Activated naive CD4-positive, alpha-beta T cell treated with anti-CD3 and anti-CD28 coated beads, Interleukin-2, amount 50 U/mL, for 72 hours (primary cell): ENCODE data around the gene ADAMTSL1. TPM values are rescaled to one million over a fixed set of nuclear protein-coding genes. Genes with fewer than 3 reads are reported as not detected.

Experiments
- ATAC-seq, 2 donors: fragments of 150-1000 bp; cut with Tn5 transposase; 2 replicates each; pipeline ENCODE4 v1.10.0; 2021; ENCODE audit warnings: mild to moderate bottlenecking in 2 of 2, moderate library complexity in 2 of 2
- DNase-seq, 2 donors: peaks; one replicate each; pipeline ENCODE4 v3.0.0; 2021 to 2022; ENCODE audit warnings: low spot score in 2 of 2
- H3K27ac Mint-ChIP-seq, 2 donors: one replicate each; pipeline ENCODE4 v1.8.0; 2022; ENCODE audit warnings: mild to moderate bottlenecking in 2 of 2, mixed read lengths in 2 of 2
- H3K36me3 Mint-ChIP-seq, 2 donors: one replicate each; pipeline ENCODE4 v1.8.0; 2022; ENCODE audit warnings: mixed read lengths in 2 of 2
- H3K9me3 Mint-ChIP-seq, 2 donors: one replicate each; pipeline ENCODE4 v1.8.0; 2022; ENCODE audit warnings: mixed read lengths in 2 of 2
- total RNA-seq, 2 donors: library from RNA; stranded (reverse); gene quantifications; one replicate each; pipeline ENCODE4 v1.2.3, GENCODE V29; 2022

ADAMTSL1 gene
- total RNA-seq, 2 donors from 2014 or later: not detected

DNA sequence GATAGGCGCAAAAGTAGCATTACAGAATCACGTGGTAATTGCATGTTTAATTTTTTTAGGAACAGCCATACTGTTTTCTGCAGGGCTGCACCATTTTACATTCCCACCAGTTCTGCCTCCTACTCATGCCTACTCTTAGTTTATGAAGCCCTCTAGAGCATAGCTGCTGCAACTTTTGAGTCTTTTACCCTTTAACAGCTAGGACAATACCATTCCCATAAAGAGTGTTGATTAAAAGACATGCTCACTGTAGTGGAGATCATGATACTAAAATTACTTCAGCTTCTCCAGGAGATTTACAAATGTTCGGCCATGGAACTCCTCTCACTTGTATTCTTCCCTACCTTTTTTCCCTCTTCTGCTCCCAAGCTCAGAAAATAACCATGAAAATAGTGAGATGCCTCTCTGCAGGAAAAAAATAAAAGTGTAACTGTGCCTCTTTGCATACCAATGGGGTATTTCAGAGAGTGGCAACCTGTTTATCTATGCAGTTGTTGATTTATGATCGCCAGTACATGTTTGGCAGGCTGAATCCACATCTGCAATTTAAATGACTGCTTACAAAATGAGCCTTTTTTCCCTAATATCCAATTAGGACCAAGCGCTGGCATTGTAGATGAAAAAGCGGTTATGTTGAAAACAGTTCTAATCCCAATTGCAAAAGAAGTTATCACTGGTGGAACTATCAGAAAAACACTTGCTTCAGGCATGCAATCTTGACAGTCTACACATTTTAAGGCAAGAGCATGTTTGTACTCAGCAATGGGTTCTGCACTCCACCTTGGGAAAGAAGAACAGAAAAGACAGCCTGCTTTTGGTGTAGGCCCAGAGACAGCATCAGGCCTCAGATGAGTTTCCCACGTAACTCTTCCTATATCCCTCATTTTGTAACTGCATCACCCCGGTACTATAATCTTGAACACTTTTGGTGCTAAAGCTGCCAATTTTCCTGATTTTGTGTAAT, 131.1 kb downstream of the ADAMTSL1 start:
- no peak for ATAC-seq
- no peak for DNase-seq
- no peak overlapping the region for H3K27ac Mint-ChIP-seq
- H3K36me3 Mint-ChIP-seq: no peaks in the 10 kb centered on the region
- H3K9me3 Mint-ChIP-seq: no peaks in the 10 kb centered on the region

DNA sequence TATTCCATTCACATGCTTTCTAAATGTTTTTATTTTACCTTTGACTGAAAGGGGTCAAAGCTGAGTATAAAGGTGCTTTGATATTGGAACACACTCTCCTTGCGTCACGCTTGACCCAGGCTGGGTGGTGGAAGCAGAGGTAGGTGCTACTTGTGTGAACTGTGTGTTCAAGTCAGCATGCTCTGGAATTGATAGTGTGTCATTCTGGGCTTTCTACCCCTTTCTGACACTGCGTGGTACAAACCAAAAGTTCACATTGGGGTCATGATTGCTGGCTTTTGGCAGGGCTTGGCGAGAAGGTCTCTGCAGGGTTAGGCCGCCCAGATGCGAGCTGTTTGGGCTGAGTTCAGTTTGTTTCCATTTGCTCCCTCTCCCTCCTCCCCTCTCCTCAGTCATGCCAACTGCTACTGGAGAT, 131.8 kb downstream of the ADAMTSL1 start:
- Mint-ChIP-seq H3K36me3 (no peaks in the 10 kb centered on the region), H3K9me3 (no peaks in the 10 kb centered on the region), H3K27ac (no peak overlapping the region)
- DNase-seq (no peak), ATAC-seq (no peak)

DNA sequence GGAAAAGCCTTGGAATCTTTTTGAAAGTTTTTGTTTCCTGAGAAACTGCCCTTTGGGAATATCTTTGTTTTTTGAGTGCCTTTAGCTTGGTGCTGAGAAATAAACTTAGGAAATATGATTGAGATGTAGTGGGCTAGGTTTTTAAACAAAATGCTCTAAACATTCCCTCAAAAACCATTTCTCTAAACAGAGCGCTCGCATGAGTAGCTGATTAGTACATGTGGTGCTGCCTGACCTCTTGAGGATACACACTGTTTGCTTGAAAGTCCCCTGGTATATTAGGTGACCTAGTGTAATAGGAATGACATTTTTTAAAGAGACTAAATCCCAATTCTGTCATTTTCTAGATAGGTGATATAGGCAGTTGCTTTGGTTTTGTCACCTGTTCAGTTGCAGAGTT, 132.3 kb downstream of the ADAMTSL1 start:
- DNase-seq: no peak
- H3K9me3 Mint-ChIP-seq: no peaks in the 10 kb centered on the region
- H3K27ac Mint-ChIP-seq: no peak overlapping the region
- ATAC-seq: no peak
- H3K36me3 Mint-ChIP-seq: no peaks in the 10 kb centered on the region

DNA sequence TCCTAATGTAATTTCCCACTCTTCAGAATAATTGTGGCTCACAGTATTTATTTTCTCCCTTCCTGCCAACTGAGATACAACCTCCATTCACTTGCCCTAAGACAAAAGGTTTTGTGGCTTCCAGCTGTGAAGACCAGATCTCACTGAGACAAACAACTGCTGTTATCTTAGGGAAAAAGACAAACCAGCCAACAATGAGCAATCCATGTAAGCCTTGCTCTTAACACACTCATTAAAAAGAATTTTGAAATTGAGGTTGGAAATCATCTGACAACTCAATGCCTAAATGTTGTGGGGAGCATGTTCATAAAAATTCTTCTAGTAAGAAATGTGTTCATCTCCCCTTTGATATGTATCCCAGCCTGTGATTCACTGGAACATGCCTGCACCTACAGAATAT, 132.9 kb downstream of the ADAMTSL1 start:
- no peak for ATAC-seq
- no peaks in the 10 kb centered on the region for H3K36me3 Mint-ChIP-seq
- H3K27ac Mint-ChIP-seq: no peak overlapping the region
- H3K9me3 Mint-ChIP-seq: no peaks in the 10 kb centered on the region
- DNase-seq: no peak

DNA sequence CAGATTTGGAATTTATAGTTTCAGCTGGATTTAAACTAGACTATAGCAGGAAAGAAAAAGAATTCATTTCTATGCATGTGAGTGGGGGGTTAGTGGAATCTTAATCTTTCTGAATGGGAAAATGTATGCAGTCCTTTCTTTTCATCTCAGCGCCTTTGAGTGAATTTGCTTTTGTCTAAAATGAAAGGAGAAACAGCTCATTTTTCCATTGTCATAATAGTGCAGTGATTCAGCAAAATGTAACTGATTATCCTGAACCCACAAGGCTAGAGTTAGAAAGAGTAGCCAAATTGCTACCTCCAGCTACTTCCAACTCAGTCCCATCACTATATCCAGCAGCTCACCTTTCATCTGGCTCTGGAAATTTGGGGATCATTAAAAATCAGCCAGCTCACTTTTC, 134.4 kb downstream of the ADAMTSL1 start:
- Mint-ChIP-seq H3K9me3 (no peaks in the 10 kb centered on the region), H3K27ac (no peak overlapping the region), H3K36me3 (no peaks in the 10 kb centered on the region)
- ATAC-seq (no peak), DNase-seq (no peak)

DNA sequence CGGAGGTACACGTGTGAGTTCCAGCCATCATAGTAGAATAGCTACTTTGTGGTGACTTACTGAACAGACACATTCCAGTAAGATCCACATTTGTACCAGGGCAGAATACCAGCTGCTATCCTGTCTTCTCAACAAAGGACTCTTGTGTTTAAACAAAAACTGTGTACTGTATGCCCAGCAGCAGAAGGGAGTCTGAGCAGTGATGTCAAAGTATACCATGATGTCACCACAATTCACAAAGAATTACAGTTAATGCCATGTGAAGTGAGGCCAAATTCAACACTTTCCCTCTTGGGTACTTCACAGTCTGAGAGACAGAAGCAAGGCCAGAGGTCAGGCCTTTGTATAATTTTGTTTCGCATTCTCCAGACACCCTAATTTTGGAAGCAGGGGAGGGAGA, 137.0 kb downstream of the ADAMTSL1 start:
- Mint-ChIP-seq H3K36me3 (no peaks in the 10 kb centered on the region), H3K27ac (no peak overlapping the region), H3K9me3 (no peaks in the 10 kb centered on the region)
- ATAC-seq (no peak), DNase-seq (no peak)

DNA sequence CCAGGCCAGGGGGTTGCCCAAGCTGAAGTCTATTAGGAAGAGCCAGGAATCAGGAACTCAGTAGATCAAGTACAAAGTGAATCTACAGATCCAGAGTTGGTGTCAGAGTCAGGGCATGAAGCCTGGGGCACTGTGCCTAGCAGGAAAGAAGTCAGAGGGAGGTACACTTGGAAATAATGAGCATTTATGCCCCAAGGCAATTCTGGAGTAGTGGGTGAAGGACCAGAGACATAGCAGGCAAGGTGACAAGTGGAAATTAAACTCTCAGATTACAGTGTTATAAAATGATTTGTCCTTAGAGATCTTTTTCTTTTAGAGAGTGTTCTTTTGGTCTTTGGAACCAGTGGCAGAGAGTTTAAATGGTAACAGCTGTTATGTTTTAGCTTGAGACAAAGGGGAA, 138.0 kb downstream of the ADAMTSL1 start:
- Mint-ChIP-seq H3K9me3 (no peaks in the 10 kb centered on the region), H3K36me3 (no peaks in the 10 kb centered on the region), H3K27ac (no peak overlapping the region)
- DNase-seq (no peak), ATAC-seq (no peak)

DNA sequence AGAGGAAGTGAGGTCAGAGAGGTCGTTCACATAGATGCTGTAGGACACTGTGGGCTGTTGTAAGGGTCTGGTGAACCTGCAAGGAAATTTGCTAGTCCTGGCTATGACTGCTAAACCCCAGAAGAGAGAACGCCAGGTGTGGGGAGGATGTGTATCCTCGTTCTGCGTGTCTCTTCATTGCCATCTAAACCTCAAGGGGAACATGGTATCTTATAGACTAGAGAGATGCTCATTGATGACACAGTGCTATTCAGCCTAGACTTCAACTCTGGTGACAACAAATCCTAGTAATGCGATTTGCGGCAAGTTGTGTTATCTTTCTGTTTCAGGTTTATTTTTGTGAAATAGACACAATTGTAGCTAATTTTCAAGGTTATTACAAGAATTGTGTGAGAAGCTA, 140.2 kb downstream of the ADAMTSL1 start:
- ATAC-seq (no peak), DNase-seq (no peak)
- H3K36me3 Mint-ChIP-seq: no peaks in the 10 kb centered on the region
- no peaks in the 10 kb centered on the region for H3K9me3 Mint-ChIP-seq
- no peak overlapping the region for H3K27ac Mint-ChIP-seq

DNA sequence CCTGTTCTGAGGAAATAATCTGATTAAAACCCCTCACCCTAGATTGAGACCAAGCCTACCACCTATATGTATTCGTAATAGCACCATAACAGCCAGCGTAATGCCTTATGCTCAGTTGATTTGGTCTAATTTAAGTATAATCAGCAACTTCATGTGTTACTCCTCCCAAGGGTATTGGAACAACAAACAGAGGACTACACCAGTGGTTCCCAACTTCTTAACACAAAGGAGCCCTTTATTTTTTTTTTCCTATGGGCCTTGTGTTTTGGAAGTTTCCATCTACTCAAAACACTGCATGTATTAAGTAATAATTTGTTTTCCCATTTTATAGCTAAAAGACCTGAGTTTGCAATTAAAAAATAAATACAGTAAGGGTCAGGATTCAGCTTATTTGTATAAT, 140.7 kb downstream of the ADAMTSL1 start:
- ATAC-seq: no peak
- Mint-ChIP-seq H3K27ac (no peak overlapping the region), H3K9me3 (no peaks in the 10 kb centered on the region), H3K36me3 (no peaks in the 10 kb centered on the region)
- no peak for DNase-seq

DNA sequence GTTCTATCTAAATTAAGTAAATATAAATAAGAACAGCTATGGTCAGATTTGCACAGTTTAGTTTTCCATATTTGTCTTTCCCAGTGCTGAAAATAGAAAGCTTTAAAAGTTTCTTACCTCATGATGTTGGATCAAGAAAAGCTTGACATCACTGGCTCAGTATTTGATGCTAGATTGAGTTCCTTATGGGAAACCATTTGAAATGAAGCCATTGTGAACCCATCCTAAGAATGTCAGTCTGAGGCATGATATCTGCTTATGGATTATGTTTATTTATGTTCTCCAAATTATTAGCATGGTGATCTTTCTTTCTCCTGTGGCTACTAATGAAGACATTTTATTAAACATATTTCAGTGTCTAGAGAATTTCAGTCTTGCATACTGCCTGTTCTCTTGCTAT, 143.0 kb downstream of the ADAMTSL1 start:
- no peak for DNase-seq
- ATAC-seq: no peak
- H3K36me3 Mint-ChIP-seq: no peaks in the 10 kb centered on the region
- no peaks in the 10 kb centered on the region for H3K9me3 Mint-ChIP-seq
- no peak overlapping the region for H3K27ac Mint-ChIP-seq

DNA sequence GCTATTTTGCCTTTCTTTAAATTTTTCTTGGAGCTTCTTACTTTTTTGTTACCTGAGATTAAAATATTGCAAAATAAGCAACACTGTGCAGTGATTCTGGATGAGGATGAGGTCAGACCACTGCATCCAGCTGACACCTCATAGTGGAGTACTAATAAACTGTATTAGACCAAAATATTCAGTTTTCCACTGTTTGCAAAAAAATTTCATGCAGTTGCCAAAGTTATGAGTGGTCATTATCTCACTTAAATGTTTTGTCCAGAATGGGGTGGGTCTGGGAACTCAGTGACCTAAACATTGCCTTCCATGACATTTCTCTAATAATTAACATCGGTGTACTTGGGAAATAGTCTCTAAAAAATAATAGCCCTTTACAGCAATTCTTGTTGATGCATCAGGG, 143.8 kb downstream of the ADAMTSL1 start:
- Mint-ChIP-seq H3K9me3 (no peaks in the 10 kb centered on the region), H3K36me3 (no peaks in the 10 kb centered on the region)
- no peak for ATAC-seq

DNA sequence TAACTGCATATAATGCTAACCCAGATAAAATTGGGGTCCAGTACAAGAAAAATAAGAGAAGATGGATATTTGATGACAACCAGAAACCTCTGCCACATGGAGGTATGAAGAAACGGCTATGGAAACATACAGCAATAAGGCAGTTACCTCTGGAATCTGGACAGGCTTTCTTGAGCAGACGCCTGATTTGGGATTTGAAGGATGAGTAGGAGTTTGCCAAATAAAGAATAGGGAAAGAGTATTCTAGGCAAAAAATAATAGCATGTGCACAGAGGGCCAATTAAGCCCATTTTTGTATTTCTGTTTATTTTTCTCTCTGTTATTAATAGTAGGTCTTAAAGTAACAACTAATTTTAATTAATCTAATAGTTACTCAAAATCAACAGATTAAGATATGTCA, 144.9 kb downstream of the ADAMTSL1 start:
- ATAC-seq: no peak
- no peaks in the 10 kb centered on the region for H3K9me3 Mint-ChIP-seq
- DNase-seq: no peak
- no peaks in the 10 kb centered on the region for H3K36me3 Mint-ChIP-seq
- H3K27ac Mint-ChIP-seq: no peak overlapping the region

More for the DNA sequence above, 143.8 kb downstream of the ADAMTSL1 start:
- DNase-seq: no peak
- no peak overlapping the region for H3K27ac Mint-ChIP-seq

DNA sequence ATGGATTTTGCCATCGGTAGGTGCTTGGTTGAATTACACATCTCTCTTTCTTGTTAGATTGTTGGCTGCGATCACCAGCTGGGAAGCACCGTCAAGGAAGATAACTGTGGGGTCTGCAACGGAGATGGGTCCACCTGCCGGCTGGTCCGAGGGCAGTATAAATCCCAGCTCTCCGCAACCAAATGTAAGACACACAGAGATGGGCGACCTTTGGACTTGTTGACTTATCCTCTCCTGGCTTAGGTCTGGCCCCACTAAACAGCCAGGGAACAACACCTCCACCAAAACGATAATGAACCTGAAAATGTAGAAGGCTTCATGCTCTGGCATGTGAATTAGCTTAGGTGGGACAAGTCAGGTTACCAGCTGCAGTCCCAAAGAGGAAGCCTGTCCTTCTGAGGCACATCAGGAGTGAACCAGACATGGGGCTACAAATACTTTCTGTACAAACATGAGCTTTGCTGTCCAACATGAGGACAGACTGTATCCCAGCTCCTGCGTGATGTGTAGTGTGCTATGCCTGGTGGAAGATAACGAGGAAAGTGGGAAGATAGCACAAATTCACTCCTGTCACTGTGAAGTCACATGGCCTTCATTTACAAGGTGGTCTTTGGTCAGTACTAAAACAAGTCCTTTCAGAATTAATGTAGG, 148.4 kb downstream of the ADAMTSL1 start:
- ATAC-seq (no peak), DNase-seq (no peak)
- H3K9me3 Mint-ChIP-seq: no peaks in the 10 kb centered on the region
- no peak overlapping the region for H3K27ac Mint-ChIP-seq
- no peaks in the 10 kb centered on the region for H3K36me3 Mint-ChIP-seq

DNA sequence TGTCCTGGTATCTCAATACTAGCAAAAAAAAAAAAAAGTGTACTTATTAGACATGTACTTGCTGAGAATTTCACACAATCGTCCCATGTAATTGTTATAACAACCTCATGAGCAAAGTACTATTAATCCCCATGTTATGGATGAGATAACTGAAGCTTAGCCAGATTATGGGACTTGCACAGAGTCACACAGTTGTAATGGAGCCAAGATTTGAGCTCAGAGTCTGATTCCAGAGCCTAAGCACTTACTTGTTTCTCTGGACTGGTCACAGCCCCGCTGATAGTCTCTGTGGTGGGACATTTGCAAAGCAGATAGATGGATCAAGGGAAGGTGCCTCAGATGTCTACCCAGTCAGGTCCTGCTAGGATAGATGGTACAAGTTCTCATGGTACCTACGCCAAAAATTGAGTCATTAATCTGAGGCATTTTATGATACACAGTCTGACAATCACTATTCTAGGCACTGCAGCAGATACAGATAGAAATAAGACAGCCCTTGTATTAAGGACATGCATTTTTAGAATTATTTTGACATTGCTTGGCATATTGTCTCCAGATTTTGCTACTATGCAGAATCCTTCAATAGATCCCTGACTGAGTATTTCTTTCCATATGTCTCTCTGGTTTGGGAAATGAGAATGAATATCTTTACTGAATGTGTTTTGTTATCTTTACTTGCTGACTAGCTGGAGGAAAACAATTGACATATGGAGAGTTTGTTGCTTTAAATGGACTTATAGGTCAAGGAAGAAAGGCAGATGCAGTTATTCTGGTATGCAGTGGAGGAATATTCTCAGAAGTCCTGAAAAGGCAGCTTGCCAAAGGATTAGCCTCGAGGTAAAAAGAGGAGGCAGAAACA, 149.5 kb downstream of the ADAMTSL1 start:
- no peak for DNase-seq
- H3K27ac Mint-ChIP-seq: no peak overlapping the region
- ATAC-seq: no peak
- H3K36me3 Mint-ChIP-seq: no peaks in the 10 kb centered on the region
- H3K9me3 Mint-ChIP-seq: no peaks in the 10 kb centered on the region

DNA sequence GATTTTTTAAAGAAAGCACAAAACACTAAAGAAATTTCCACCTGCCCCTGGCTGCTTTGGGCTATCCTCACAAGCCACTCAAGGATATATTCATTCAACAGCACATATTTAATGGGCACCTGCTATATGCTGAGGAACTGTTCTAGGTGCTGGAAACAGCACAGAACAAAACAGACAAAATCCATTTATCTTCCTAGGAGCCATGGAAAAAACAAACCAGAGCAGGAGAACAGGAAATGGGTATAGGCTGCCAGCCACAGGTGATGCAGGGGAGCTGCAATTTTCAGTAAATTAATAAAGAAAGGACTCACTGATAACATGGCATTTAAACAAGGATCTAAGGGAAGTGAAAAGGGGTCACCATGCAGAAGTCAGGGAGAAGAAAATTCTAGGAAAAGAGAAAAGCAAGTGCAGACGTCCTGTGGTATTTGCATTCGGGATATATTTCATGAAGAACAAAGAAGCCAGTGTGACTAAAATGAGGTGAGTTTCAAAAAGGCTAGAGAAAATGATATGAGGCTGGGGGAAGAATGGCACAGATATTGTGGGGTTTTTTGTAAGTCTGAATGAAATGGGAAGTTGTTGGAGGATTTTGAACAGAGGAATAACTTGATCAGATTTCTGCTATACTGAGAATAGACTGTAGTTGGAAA, 152.2 kb downstream of the ADAMTSL1 start:
- H3K36me3 Mint-ChIP-seq: no peaks in the 10 kb centered on the region
- ATAC-seq (no peak), DNase-seq (no peak)
- H3K9me3 Mint-ChIP-seq: no peaks in the 10 kb centered on the region
- no peak overlapping the region for H3K27ac Mint-ChIP-seq

DNA sequence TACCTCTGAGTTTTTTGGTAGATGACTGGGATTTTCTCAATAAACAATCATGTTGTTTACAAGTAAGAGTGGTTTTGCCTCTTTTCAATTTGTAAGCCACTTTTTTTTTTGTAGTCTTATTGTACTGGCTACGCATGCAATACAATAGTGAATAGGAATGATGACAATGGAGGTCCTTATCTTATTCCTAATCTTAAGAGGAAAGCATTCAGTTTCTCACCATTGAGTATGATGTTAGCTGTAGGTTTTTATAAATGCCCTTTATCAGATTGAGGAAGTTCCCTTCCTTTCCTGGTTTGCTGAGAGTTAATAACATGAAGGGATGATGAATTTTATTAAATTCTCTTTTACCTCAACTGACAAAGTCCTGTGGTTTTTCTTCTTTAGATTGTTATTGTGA, 155.2 kb downstream of the ADAMTSL1 start:
- Mint-ChIP-seq H3K9me3 (no peaks in the 10 kb centered on the region), H3K36me3 (no peaks in the 10 kb centered on the region), H3K27ac (no peak overlapping the region)
- no peak for DNase-seq
- no peak for ATAC-seq
